GM21381 (cell line): ENCODE results near the gene DLGAP1.

ENCODE experiments used
- ATAC-seq: cut with Tn5 transposase; IDR thresholded peaks from one replicate; pipeline ENCODE4 v1.9.1; 2021; ENCODE audit warnings: mild to moderate bottlenecking, moderate library complexity; ENCODE audit not compliant: unreplicated experiment

DLGAP1 gene

DNA sequence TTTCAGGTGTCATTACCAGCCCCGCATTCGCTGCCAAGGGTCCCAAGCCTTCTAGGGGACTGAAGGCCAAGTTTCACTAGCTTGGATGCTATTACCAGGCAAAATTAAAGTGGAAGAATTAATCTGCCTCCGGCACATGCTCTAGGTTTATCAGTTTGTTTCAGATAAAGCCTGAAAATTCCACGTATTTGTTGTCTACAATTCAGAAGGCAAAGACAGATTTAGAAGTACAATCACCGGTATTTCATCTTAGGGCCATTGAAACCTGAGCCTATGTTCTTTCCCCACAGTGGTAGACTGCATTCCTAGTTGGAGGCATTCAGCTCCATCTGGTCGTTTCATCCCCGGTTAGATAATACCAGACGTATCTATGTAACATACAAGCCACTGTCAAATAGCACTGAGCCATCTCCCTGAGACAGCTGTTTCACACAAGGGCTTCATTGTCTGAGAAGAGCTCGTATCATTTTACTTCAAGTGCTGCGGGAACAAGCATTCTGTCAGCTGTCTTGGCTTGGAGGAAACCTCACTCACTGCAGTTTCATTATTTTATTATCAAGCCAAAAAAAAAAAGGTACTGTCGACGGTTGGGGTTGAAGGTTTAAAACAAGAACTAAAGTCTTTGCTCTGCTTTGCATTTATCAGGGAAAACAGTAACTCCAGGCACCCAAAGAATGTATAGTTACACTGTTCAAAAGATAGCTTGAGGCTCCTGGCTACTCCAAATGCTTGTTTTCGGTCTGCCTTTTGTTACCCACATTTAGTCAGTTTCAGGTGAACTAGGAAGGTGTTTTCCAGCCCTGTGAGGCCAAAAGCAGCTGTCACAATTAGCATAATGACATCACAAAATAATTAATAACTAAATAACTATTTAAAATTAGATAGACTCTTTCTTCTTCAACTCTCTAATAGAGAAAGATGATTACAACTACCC is 928.4 kb downstream of the DLGAP1 start:
- no peak for ATAC-seq

DNA sequence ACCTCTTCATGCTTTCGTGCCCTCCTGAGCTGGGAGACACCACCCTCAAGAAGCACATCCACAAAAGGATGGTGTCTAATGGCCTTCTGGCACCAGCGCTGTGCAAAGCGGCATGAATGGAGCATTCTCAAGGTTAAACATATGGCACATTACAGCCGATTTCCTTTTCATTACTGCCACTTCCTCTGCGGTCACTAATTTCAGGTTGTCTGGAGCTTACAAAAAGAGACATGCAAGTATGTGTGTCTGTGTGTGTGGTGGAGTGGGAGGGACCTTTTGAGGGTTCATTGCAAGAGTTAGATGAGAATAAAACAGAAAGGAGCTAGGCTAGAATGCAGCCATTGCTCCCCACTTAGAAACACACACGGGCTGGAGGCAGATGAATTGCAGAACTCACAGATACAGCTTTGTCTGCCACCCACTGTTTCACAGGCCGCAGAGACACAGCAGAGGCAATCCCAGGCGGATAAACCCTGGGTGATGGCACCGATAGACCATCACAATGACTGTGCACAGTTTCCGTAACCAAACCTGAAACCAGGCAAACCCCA is 929.2 kb downstream of the DLGAP1 start:
- peak; percentile 84 for ATAC-seq

DNA sequence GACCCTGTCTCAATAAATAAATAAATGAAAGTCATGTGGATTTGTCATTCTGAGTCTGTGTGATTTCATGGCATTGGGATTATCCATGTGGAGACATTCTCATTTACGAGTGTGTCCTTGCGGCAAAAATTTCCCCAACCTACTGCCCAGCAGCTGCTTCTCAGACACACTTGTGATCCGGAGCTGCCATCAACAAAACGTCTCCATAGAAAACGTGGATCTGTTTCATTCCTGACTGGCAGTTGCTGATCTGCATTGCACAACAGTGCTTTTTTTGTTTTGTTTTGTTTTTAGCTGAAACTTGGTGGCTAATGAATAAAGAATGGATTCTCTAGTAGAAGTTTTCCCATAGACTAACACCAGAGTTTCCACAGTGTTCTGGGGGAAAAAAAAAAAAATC is 930.4 kb downstream of the DLGAP1 start:
- no peak for ATAC-seq

DNA sequence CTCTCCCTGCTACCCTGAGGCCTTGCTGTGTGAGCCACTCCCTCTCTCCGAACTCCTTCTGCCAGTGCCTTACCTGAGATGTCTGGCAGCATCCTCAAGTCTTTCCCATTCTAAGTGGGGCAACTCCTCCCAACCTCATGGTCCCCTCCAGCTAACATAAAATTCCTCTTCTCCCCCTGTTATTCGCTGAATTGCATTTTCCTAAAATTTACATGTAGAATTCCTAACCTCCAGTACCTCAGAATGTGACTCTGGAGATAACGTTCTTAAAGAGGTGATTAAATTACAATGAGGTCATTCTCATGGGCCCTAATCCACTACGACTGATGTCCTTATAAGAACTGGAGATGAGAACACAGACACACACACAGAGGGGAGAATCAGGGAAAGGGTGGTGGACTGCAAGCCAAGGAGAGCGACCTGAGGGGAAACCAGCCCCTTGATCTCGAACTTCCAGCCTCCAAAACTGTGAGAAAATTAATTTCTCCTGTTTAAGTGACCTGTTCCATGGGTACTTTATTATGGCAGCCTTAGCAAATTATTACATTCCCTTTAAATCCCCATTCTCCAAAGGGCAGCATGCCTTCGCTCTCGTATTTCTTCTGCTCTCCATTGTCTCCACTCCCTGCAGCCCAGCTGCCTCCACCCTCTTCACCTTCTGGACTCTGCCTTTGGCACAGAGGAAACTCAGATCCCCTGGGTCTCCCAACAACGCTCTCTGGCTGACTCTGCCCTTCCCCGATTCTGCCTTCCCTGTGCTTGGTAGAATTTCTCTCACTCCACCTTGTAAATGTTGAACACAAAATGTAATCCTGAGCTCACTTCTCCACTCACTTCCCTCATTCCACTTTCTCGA is 934.6 kb downstream of the DLGAP1 start:
- no peak for ATAC-seq

DNA sequence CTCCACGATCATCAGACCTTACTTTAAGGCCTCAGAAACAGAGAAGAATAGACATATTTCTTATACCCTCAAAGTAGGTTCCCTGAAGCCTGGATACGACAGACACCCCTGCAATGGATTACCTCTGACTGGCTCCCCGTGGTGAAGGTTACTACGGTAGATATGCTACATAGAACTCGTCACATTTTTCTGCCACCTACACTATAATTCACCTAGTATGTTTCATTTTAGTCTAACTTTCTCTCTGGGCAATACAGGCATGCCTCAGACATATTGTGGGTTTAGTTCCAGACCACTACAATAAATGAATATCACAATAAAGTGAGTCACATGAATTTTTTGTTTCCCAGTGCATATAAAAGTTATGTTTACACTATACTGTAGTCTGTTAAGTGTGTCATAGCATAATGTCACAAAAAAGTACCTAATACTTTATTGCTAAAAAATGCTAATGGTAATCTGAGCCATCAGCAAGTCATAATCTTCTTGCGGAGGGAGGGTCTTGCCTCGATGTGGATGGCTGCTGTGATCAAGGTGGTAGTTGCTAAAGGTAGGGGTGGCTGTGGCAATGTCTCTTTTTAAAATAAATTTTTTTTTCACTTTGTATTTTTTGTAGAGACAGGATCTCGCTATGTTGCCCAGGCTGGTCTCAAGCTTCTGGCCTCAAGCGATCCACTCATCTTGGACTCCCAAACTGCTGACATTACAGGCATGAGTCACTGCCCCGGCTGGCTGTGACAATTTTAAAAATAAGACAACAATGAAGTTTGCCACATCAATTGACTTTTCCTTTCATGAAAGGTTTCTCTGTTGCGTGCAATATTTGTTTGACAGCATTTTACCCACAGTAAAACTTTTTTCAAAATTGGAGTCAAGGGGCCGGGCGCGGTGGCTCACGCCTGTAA is 940.5 kb downstream of the DLGAP1 start:
- ATAC-seq, result no peak

DNA sequence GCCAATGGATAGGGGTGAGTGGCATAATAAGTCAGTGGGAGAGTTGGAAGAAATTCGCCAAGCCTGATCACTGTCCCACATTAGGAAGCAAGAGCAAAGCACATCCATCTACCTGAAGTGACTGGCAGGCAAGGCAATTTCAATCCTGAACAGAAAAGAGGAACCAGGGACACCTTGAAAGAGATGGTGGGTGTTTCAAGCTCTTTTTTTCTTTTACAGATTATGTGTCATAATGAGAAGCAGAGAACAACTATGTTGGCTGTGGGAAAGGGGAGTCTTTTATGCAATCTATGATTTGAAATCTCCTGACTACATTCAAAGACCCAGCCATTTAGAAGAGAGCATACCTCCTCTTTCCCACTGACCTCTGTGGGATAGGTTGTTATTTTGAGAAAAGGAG is 941.6 kb downstream of the DLGAP1 start:
- ATAC-seq, result no peak

DNA sequence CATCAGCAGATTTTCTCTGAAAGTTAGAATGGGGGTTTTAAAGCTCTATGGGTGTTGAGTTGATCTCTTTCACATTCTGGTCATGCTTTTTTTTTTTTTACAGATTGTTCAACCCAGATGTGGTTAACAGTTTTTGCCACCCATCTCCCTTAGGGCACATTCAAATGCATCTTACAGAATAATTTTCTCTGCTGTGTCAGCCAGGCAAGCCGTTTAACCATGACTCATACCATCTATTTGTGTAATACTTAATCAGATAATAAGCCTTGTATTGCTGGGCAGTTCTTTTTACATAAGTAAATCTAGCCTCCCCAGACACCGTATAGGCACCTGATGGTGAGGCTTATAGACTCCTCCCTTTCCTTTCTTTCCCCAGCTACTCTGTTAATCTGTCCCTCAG is 943.1 kb downstream of the DLGAP1 start:
- no peak for ATAC-seq

DNA sequence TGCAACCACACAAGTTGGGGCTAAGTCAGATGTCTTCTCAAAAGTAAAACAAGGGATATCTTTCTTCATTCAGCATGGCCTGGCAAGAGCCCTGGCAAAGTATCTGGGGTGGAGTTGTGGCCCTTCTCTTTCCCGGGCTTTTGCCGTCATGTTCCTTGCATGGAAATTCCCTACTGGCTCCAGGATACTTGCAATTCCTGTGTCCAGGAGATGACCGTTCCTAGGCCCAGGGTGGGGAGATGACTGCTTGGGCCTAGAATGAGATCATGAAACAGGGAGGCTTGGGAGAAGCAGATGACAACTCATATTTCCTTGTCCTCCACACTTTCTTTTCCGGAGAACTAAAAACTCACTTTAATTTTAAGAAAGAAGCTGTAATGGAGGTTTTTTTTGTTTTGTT is 944.2 kb downstream of the DLGAP1 start:
- ATAC-seq, result no peak

DNA sequence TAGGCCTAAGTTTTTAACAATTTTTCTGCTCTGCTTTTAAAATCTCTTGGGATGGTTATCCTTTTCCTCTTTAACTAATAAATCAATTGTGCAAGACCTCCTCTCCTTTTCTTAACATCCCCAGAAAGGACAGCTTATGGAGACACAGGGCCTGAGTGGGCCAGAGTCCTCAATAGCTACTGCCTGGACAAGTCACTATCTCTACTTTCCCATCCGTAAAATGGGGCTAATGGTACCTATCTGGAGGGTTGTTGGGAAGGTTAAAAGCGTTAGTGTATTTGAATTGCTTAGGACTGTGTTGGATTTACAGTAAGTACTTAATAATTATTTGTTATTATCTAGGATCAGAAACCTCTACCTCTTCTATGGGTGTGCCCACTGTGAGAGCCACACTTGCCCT is 945.1 kb downstream of the DLGAP1 start:
- no peak for ATAC-seq

DNA sequence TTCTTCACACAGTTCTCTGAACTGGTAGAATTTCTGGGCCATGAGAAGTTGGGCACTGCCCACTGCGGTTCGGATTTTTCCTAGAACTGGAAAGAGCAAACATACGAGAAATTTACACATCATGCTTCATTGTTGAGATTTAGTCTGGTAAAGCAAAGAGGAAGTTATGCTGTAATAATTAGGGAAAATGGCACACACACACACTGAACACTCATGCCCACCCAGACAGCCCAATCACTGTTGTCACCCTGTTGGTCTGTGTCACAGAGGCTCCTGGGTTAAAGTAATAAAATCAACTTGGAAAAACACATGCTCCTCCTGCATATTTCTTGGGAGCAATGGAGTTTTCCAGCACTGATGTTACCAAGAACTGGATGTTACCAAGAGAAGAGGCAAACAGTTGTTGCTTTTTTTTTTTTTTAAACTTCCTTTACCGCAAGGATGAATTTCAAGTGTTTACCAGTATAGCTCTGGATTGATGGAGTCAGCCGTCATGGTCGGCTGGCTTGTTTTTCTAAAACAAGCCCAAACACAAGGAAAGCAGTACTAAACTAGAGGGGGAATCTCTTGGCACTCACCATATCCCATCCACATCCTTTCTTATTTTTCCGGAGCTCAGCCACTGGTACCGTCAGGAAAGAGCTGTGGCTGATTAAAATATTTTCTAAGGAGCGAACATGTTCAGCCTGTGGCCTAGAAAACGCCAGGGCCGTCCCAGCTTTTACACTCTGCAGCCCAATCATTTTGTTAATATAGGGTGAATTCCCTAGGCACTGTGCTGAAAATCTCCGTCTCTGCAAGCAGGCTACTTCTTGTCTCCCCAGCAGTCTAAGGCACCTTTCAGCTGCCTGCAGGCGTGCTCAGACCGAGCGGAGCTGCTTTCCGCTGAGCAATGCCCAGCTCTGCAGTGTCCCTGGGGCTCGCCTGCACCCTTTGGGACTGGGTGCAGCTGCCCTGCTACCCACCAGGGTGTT is 946.2 kb downstream of the DLGAP1 start:
- ATAC-seq, result no peak

DNA sequence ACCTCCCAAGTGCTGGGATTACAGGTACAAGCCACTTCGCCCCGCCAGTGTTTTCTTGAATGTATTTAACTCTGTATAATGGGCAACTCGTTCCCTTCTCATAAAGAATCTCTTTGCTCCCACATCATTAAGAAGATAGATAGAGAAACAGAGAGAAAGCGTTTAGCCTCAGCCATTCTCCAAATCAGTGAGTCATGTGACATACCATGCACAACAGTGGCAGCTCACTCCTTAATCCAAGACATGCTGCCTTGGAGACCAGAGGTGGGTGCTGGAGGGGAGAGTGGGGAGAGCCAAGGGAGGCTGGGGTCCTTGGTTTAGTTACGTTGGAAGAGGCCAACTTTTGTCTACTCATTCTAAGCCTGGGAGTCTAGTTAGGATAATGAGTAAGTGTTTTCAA is 950.5 kb downstream of the DLGAP1 start:
- ATAC-seq, result no peak

DNA sequence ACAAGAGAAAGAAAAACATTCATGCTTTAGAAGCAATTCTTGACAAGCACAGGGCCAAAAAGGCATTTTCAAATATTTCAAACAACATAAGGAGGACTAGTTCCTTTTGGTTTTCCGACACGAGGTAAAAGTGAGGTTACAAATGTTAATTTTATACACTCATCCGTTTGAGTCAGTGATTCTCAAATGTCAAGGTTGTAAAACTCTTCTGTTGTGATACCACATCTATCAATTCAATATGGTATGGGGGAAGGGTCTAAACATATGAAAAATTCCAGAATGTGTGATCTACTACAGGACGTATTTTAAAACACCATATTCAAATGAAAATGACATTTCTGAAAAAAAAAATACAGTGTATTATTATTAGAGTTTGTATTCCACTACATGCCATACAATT is 952.5 kb downstream of the DLGAP1 start:
- no peak for ATAC-seq

DNA sequence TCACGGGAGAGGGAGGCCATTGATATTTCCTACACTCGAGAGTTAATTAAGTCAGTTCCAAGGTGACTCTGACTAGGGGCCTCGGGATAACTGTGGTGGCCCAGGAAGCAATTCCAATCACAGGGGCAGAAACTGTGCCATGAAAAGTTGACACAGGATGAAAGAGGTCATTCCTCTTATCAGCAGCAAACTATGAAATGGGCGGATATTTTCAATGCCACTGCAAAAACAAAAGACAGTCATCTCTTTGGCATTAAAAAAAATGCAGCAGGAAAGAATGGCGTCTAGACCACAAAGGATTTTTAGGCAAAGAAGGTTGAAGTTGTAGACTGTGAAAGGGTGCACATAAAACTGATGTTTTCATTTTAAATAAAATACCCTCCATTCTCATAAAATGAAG is 955.1 kb downstream of the DLGAP1 start:
- no peak for ATAC-seq

DNA sequence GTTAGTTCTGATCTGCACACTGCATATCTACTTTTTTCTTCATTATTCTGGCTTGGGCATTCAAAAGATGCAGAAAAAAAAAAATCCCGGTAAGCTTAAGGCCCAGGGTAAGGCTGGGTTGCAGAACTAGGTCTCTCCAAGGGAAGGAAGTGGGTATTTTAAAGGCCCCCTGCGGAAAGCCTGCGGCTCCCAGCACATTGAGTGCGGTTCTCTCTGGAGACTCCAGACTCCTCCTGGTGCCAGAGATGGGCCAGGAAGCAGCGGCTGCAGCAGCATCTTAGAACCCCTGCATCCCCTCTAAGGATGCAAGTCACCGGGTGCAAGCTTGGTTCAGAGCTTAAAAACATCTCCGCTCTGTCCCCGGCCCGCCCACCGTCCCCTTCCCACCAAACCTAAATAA is 955.6 kb downstream of the DLGAP1 start:
- ATAC-seq, result no peak

DNA sequence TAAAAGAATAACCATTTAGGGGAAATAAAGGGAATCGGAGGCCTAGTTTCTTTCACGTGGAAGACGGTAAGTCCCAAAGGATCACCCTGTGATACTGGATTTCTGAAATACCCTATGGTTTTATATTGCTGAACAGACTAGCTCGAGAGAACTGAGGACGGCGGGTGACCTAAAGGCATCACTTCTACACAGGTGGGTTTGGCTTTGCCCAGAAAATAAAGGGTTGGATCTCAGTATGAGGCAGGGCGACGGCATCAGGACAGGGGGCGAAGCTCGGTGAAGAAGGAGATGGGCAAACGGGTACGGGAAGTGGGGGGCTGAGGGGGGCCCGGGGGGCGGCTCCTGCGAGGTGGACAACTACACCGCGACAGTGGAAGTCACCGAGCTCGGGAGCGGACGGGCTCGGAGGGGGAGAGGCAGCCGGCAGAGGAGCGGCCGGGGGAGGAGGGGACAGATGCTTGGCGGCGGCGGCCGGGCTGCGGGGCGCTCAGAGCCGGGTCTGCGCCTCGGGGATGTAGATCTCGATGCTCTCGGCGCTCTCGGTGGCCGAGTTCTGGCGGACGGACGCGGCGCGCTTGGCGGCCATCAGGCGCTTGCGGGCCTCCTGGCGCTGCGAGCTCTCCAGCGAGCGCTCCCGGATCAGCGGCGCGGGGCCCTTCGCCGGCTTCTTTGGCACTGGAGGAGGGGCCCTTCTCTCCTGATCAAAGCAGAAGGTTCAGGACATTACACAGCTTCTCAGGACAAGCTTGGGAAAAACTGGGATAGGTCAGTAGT is 956.2 kb downstream of the DLGAP1 start:
- ATAC-seq, result no peak

DNA sequence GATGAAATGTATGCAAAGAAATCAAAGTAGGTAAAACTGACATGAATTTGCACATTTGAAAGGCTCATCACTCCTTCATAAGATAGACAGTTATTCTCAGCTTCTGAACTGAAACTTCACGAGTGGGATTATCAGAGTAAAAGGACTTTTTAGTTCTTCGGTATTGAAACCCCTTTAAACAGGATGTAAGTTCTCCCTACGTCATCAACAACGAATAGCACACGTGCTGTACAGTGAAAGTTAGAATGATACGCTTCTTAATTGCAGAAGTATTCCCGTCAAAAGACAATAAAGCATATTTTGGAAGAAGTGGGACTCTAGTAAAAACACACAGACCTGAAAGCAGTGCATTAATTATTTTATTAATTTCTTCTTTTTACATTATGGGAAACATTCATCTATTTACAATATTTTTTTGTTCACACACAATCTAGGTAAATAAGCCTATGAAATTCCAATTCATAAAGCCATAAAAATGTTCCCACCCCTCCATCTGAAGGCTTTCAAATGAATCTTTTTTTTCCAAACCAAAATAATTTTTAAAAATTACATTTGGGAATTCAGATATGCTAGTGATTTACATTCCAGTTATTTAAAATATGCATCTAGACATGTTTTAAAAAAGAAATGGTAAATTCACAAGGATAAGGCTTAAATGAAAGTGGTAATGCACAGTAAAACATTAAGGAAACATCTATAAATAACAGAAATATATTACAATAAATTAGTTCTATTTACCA is 959.2 kb downstream of the DLGAP1 start:
- ATAC-seq, result no peak

DNA sequence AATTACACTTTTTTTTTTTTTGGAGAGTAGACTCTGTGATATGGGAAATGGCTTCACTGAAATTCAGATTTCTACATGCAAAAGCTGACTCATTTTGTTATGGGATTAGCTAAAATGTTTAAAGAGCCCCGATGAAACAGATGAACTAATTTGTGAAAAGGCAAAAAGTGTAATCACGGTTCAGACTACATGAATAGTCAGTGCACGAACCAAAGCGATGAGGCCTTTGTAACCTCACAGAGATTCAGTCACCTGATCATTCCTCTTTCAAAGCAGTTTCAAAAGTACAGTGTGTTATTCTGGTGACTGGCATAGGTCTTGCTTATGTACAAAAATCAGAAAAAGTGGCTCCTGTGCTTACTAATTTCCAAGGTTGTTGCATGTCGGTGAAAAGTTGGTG is 960.5 kb downstream of the DLGAP1 start:
- ATAC-seq, result no peak

DNA sequence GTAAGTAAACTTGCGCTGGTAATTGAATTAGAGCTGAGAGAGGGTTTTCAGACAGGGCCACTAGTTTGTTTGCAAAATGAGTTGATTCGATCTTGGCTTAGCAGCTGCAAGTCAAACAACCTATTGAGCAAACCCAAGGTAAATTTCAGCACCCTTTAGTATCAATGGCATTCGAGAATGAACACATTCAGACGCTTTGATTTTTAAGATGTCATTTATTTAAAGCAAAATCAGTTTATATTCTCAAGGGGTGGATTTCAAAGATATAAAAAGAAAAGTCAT is 960.9 kb downstream of the DLGAP1 start:
- no peak for ATAC-seq
